CD4-positive, alpha-beta memory T cell (primary cell): Measurements from ENCODE around the gene SPEN. TPM values are rescaled to one million over a fixed set of nuclear protein-coding genes. Genes with fewer than 3 reads are reported as not detected.

Experiments used
- CTCF ChIA-PET: fragments of 350-600 bp; sonication (Branson Sonifier 250); formaldehyde crosslinking; loops from one replicate; lab custom pipeline; 2021; ENCODE audit warnings: inconsistent platforms; ENCODE audit not compliant: partially characterized antibody; lab: Charles Lee
- POLR2A ChIA-PET: fragments of 350-600 bp; sonication (Branson Sonifier 250); formaldehyde crosslinking; loops from one replicate; lab custom pipeline; 2021; ENCODE audit not compliant: partially characterized antibody; lab: Charles Lee
- DNase-seq, 5 donors: peaks; one replicate each; pipeline versions ENCODE4 v3.0.0 to v3.0.0-alpha.2; 2020 to 2022; ENCODE audit warnings: mixed read lengths in 1 of 5
- H3K27ac ChIP-seq: one replicate; pipeline ENCODE4 v1.7.0; 2013; ENCODE audit warnings: low read depth, low read length
- H3K27me3 ChIP-seq: 2 replicates; pipeline ENCODE4 v1.7.0; 2013; ENCODE audit warnings: mild to moderate bottlenecking, low read length, moderate library complexity; ENCODE audit not compliant: insufficient read depth
- H3K36me3 ChIP-seq: 2 replicates; pipeline ENCODE4 v1.7.0; 2013; ENCODE audit warnings: mild to moderate bottlenecking, low read length, moderate library complexity; ENCODE audit not compliant: insufficient read depth
- H3K4me1 ChIP-seq: 2 replicates; pipeline ENCODE4 v1.7.0; 2013; ENCODE audit warnings: mild to moderate bottlenecking, low read length, moderate library complexity; ENCODE audit not compliant: insufficient read depth
- H3K4me3 ChIP-seq, 2 donors: one replicate each; pipeline ENCODE4 v1.7.0; 2013; ENCODE audit warnings: low read length in 2 of 2, mild to moderate bottlenecking in 1 of 2
- H3K9me3 ChIP-seq, 2 donors: one replicate each; pipeline ENCODE4 v1.7.0; 2013; ENCODE audit warnings: low read length in 2 of 2, control low read depth in 1 of 2; ENCODE audit not compliant: control insufficient read depth in 1 of 2
- H3K27ac Mint-ChIP-seq, 7 donors: one replicate each; pipeline ENCODE4 v1.8.0; 2020 to 2021; ENCODE audit warnings: mixed read lengths in 7 of 7, mild to moderate bottlenecking in 6 of 7, inconsistent platforms in 3 of 7, moderate library complexity in 3 of 7
- H3K27me3 Mint-ChIP-seq, 2 donors: one replicate each; pipeline ENCODE4 v1.8.0; 2020 to 2021; ENCODE audit warnings: mixed read lengths in 2 of 2
- H3K36me3 Mint-ChIP-seq, 2 donors: one replicate each; pipeline ENCODE4 v1.8.0; 2020 to 2021; ENCODE audit warnings: mixed read lengths in 2 of 2, inconsistent platforms in 1 of 2, mild to moderate bottlenecking in 1 of 2
- H3K4me1 Mint-ChIP-seq, 4 donors: one replicate each; pipeline ENCODE4 v1.8.0; 2020 to 2021; ENCODE audit warnings: mixed read lengths in 4 of 4, mild to moderate bottlenecking in 1 of 4
- H3K4me3 Mint-ChIP-seq, 8 donors: one replicate each; pipeline ENCODE4 v1.8.0; 2020 to 2021; ENCODE audit warnings: mixed read lengths in 8 of 8, mild to moderate bottlenecking in 7 of 8, moderate library complexity in 6 of 8, inconsistent platforms in 3 of 8
- H3K9me3 Mint-ChIP-seq, 8 donors: one replicate each; pipeline ENCODE4 v1.8.0; 2020 to 2021; ENCODE audit warnings: mixed read lengths in 8 of 8, mild to moderate bottlenecking in 5 of 8, inconsistent platforms in 3 of 8, moderate library complexity in 1 of 8
- intact Hi-C: fragments of 100-400 bp; cut with micrococcal nuclease; formaldehyde crosslinking; loops from one replicate; pipeline ENCODE4 v1.15.1; 2023
- polyA plus RNA-seq, 2 donors: library from polyadenylated mRNA; unstranded; fragments of 300-500 nt; fragmentation: Illumina TruSeq; gene quantifications; one replicate each; pipeline ENCODE4 v1.2.3, GENCODE V29; 2021
- total RNA-seq, 2 experiments: library from RNA; stranded (reverse); gene quantifications; one replicate each; pipeline ENCODE4 v1.2.3, GENCODE V29; 2021

SPEN gene
- total and polyA plus RNA-seq, 4 experiments from 2014 or later: 2.4 to 87.8 (median 62.4) TPM

DNA sequence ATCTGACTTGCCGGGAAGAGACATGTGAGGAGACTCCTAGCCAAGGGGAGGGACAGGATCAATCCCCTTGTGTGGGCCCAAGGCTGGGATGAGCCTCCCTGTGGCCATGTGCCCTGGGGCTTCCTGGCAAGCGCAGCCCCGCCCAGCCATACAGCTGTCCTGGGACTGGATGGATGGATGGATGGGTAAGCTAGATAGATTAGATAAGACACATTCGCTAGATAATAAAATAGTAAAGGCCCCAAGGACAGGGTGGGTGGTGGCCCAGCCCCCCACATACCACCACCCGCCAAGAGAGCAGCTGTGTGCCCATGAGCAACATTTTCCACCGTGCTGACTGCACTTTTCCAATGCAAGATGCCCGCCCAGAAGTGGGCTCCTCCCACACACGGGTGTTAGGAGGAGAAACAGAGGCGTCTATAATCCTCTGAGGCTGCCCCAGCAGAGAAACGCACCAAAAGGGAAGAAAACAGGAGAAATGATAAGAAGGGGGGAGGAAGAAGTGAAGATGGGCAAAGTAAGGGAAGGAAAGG is 103.3 kb downstream of the SPEN start:
- H3K4me1 Mint-ChIP-seq: peaks cover 54 to 91% (median 70%) of the 10 kb centered on the region in 4 donors
- H3K4me1 ChIP-seq: peaks cover 71% of the 10 kb centered on the region
- DNase-seq: peak; percentile 26 to 89 (median 34)
- ChIA-PET POLR2A (interaction anchor here (1.4 to 3.9 kb wide), 4 partner anchors 22 to 117 kb away, joined by 3 to 23 read pairs (median 9); partner anchors contain the start of genes SPEN and ZBTB17), CTCF (interaction anchor here (1.3 to 2.3 kb wide), 2 partner anchors 8 to 25 kb away, joined by 3 to 7 read pairs; partner anchors contain the start of gene ZBTB17)
- H3K36me3 ChIP-seq: peaks cover 17% of the 10 kb centered on the region
- H3K9me3 ChIP-seq: no peaks in the 10 kb centered on the region
- intact Hi-C loops: no loop called here
- H3K27ac Mint-ChIP-seq: peak overlapping the region; percentile 86 to 98 (median 95)
- no peaks in the 10 kb centered on the region for H3K9me3 Mint-ChIP-seq
- H3K36me3 Mint-ChIP-seq: peaks cover 10 to 30% of the 10 kb centered on the region in 2 donors
- peak overlapping the region; percentile 79 for H3K27ac ChIP-seq
- H3K27me3 ChIP-seq: no peaks in the 10 kb centered on the region
- H3K27me3 Mint-ChIP-seq: peaks cover 0 to 2% of the 10 kb centered on the region in 2 donors
- peak overlapping the region in 1 of 2 donors; percentile 13 for H3K4me3 ChIP-seq
- peak overlapping the region; percentile 17 to 91 (median 82) for H3K4me3 Mint-ChIP-seq

DNA sequence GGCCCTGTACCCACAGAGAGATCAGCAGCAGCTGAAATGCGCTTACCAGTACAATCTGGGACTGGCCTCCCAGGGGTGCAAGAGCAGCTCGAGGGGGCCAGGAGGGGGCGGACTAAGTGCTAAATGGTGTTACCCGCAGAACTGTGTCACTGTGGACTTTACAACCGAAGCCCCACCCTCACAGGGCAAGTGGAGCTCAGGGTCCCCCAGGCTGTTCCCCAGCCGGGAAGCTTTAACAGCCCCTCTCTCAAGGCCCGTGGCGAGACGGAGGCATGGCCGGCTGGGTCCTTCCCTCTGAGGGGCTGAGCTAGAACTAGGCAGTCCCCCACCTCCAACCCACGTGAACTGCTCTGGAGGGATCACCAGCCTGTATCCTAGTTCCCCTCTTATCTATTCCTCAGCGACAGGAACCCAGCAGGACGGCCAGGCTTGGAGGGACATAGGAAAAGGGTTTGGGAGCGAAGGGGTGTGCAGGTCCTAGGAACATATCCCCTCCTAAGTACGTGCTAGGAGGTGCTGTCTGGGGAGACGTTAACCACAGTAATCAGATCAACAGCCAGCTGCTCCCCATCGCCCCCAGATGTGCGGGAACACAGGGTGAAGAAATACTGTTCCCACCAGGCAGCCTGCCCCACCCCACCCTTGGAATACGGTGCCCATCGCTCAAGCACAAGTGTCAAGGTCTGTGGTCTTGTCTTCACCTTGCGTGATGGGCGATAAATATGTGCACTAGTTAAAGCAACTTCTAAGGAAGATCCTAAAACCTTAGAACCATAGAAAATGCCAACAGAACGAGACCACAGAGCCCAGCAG is 104.0 kb downstream of the SPEN start:
- H3K9me3 ChIP-seq: no peaks in the 10 kb centered on the region
- peak overlapping the region; percentile 79 for H3K27ac ChIP-seq
- Mint-ChIP-seq H3K27me3 (peaks cover 0 to 2% of the 10 kb centered on the region in 2 donors), H3K27ac (peak overlapping the region; percentile 86 to 98 (median 95)), H3K4me3 (peak overlapping the region in 6 of 8 donors; percentile 11 to 91 (median 76)), H3K9me3 (no peaks in the 10 kb centered on the region), H3K4me1 (peaks cover 61 to 94% (median 77%) of the 10 kb centered on the region in 4 donors), H3K36me3 (peaks cover 7 to 25% of the 10 kb centered on the region in 2 donors)
- peaks cover 78% of the 10 kb centered on the region for H3K4me1 ChIP-seq
- no peak overlapping the region for H3K4me3 ChIP-seq
- ChIA-PET CTCF (interaction anchor here (1.3 to 2.3 kb wide), 2 partner anchors 8 to 24 kb away, joined by 3 to 7 read pairs; partner anchors contain the start of gene ZBTB17), POLR2A (interaction anchor here (1.4 to 3.9 kb wide), 4 partner anchors 22 to 117 kb away, joined by 3 to 23 read pairs (median 9); partner anchors contain the start of genes SPEN and ZBTB17)
- peak in 2 of 5 donors; percentile 13 to 67 for DNase-seq
- peaks cover 10% of the 10 kb centered on the region for H3K36me3 ChIP-seq
- H3K27me3 ChIP-seq: no peaks in the 10 kb centered on the region
- intact Hi-C loops: no loop called here

DNA sequence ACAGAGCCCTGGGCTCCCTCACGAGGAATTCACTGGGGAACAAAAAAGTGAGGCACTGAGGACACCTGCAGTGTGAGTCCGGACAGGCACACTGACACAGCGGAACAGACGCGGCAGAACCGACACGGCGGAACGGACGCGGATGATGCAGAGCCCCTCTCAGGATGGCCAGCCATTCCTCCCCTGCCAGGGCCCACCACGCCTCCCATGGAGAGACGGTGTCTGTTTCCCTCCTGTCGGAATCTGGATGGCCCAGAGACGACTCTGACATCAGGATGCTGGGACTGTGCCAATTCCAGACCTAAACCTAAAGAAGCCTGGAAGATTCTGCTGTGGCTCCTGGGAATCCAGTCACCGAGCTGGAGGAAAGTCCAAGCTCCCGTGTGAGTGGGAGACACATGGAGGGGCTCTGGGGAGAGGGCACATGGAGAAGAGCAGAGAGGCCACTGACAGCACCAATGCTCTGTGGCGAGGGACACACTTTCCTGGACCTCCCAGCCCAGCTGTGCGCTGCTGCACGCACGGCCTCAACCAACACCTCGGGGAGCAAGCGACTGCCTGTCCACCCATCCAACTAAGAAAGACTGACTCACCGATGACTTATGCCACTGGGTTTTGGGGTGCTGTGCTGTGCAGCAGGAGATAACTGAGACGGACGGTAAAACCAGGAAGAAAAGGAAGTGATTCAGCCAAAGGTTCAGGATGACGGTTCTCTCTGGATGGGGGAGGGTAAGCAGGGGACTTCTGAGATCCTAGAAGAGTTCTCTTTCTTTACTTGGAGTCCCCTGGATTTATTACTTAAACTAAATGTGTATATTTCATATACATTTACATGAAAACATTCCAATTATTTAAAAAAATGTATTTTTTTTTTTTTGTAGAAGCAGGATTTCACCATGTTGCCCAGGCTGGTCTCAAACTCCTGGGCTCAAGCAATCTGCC is 105.1 kb downstream of the SPEN start:
- H3K36me3 ChIP-seq: peaks cover 2% of the 10 kb centered on the region
- no peak for DNase-seq
- no peaks in the 10 kb centered on the region for H3K9me3 ChIP-seq
- ChIA-PET POLR2A (interaction anchor here (2.9 to 3.9 kb wide), 2 partner anchors 23 to 118 kb away, joined by 11 to 23 read pairs; partner anchors contain the start of gene ZBTB17), CTCF (interaction anchor here (2.3 kb wide), 1 partner anchor 23 kb away, joined by 7 read pairs; the partner anchor contains the start of gene ZBTB17)
- peak overlapping the region; percentile 79 for H3K27ac ChIP-seq
- Mint-ChIP-seq H3K4me3 (peak overlapping the region in 2 of 8 donors; percentile 29 to 39), H3K27ac (peak overlapping the region; percentile 77 to 98 (median 86)), H3K9me3 (no peaks in the 10 kb centered on the region), H3K27me3 (peaks cover 0 to 2% of the 10 kb centered on the region in 2 donors), H3K4me1 (peaks cover 66 to 93% (median 80%) of the 10 kb centered on the region in 4 donors), H3K36me3 (peaks cover 6 to 22% of the 10 kb centered on the region in 2 donors)
- H3K4me3 ChIP-seq: no peak overlapping the region
- intact Hi-C loops: no loop called here
- H3K4me1 ChIP-seq: peaks cover 84% of the 10 kb centered on the region
- H3K27me3 ChIP-seq: no peaks in the 10 kb centered on the region

DNA sequence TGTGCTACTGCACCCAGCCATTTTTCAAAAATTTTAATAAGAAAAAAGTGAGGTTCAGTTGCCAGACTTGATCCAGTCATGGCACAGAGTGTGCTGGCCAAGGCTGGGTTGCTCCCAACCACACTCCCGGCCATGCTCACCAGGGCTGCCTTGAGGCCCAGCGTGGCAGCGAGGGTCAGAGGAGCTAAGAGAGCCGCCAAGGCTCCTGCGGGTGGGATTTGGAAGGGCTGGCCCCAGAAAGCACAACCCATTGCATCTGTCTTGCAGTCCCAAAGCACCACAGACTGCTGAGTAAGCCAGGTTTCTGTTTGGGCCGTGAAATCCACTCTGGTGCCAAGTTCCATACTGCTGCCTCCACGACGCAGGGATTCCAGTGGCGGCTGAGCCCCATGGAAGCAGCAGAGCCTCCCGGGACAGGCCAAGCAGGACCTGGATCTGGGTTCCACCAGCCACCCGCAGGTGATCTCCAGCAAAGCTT is 105.8 kb downstream of the SPEN start:
- Histone ChIP-seq H3K36me3 (peaks cover 6% of the 10 kb centered on the region), H3K4me1 (peaks cover 80% of the 10 kb centered on the region), H3K9me3 (no peaks in the 10 kb centered on the region), H3K27me3 (no peaks in the 10 kb centered on the region), H3K4me3 (no peak overlapping the region), H3K27ac (no peak overlapping the region)
- peak overlapping the region in 2 of 8 donors; percentile 28 to 46 for H3K4me3 Mint-ChIP-seq
- peaks cover 0 to 2% of the 10 kb centered on the region in 2 donors for H3K27me3 Mint-ChIP-seq
- peak overlapping the region in 6 of 7 donors; percentile 42 to 77 (median 62) for H3K27ac Mint-ChIP-seq
- no peak for DNase-seq
- intact Hi-C loops: no loop called here
- H3K36me3 Mint-ChIP-seq: peaks cover 4 to 22% of the 10 kb centered on the region in 2 donors
- H3K4me1 Mint-ChIP-seq: peaks cover 66 to 93% (median 81%) of the 10 kb centered on the region in 4 donors
- ChIA-PET CTCF (interaction anchor here (0.7 kb wide), 1 partner anchor 56 kb away, joined by 4 read pairs; no protein-coding TSS in a partner anchor), POLR2A (interaction anchor here (1.2 kb wide), 1 partner anchor 22 kb away, joined by 4 read pairs; the partner anchor contains the start of gene ZBTB17)
- H3K9me3 Mint-ChIP-seq: no peaks in the 10 kb centered on the region

DNA sequence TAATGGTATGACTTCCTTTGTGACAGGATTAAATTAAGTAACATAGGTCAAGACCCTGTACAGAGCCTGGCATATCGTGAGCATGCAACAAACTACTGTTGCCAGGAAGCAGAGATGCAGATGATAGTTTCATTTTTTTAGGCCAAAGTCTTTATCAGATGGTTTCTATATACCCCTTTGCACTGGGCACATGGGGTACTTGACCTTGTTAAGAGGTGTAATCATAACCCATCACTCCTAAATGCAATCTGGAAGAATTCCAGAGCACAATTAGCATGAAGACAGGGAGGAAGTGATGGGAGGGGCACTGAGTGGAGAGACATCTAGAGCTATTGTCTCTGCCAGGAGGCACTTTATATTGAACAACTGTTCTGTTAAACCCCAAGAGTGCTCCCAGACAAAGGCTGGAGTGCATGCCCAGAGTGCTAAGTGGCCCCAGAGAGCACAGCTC is 106.3 kb downstream of the SPEN start:
- H3K4me3 ChIP-seq: no peak overlapping the region
- ChIA-PET CTCF (interaction anchor here (0.7 to 0.9 kb wide), 2 partner anchors 17 to 56 kb away, joined by 3 to 4 read pairs; no protein-coding TSS in a partner anchor), POLR2A (interaction anchor here (1.2 kb wide), 1 partner anchor 22 kb away, joined by 4 read pairs; the partner anchor contains the start of gene ZBTB17)
- peaks cover 63 to 93% (median 79%) of the 10 kb centered on the region in 4 donors for H3K4me1 Mint-ChIP-seq
- no peaks in the 10 kb centered on the region for H3K27me3 ChIP-seq
- peak overlapping the region; percentile 35 to 81 (median 67) for H3K27ac Mint-ChIP-seq
- no peak for DNase-seq
- no peak overlapping the region for H3K27ac ChIP-seq
- intact Hi-C loops: no loop called here
- no peaks in the 10 kb centered on the region for H3K9me3 ChIP-seq
- H3K36me3 Mint-ChIP-seq: peaks cover 4 to 23% of the 10 kb centered on the region in 2 donors
- peaks cover 0 to 2% of the 10 kb centered on the region in 2 donors for H3K27me3 Mint-ChIP-seq
- H3K4me3 Mint-ChIP-seq: peak overlapping the region in 2 of 8 donors; percentile 28 to 46
- H3K4me1 ChIP-seq: peaks cover 79% of the 10 kb centered on the region
- H3K9me3 Mint-ChIP-seq: no peaks in the 10 kb centered on the region
- peaks cover 6% of the 10 kb centered on the region for H3K36me3 ChIP-seq

DNA sequence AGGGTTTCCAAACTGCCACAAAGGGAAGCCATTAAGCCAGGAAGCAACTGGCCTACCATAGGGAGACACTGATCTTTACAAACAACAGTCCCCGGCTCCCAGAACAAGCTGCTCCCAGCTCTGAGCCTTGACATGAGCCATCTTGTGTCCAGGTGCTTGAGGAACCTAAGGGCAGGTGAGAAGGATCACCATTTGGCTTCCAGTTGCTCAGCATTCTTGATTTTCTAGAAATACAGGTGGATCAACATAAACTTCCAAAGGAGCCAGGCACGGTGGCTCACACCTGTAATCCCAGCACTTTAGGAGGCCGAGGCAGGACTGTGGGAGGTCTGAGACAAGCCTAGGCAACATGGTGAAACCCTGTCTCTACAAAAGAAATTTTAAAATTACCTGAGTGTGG is 106.8 kb downstream of the SPEN start:
- Mint-ChIP-seq H3K4me1 (peaks cover 58 to 91% (median 75%) of the 10 kb centered on the region in 4 donors), H3K27ac (peak overlapping the region in 5 of 7 donors; percentile 7 to 81 (median 67)), H3K36me3 (peaks cover 4 to 18% of the 10 kb centered on the region in 2 donors), H3K4me3 (no peak overlapping the region), H3K27me3 (peaks cover 0 to 2% of the 10 kb centered on the region in 2 donors), H3K9me3 (no peaks in the 10 kb centered on the region)
- Histone ChIP-seq H3K4me1 (peaks cover 74% of the 10 kb centered on the region), H3K4me3 (no peak overlapping the region), H3K27ac (no peak overlapping the region), H3K36me3 (peaks cover 6% of the 10 kb centered on the region), H3K9me3 (no peaks in the 10 kb centered on the region), H3K27me3 (no peaks in the 10 kb centered on the region)
- ChIA-PET POLR2A (interaction anchor here (1.2 kb wide), 1 partner anchor 21 kb away, joined by 4 read pairs; the partner anchor contains the start of gene ZBTB17), CTCF (interaction anchor here (0.7 to 0.9 kb wide), 2 partner anchors 18 to 55 kb away, joined by 3 to 4 read pairs; no protein-coding TSS in a partner anchor)
- no peak for DNase-seq
- intact Hi-C loops: no loop called here
